GM23338 (cell line): ENCODE data around the gene GMPR. TPM values are rescaled to one million over a fixed set of nuclear protein-coding genes. Genes with fewer than 3 reads are reported as not detected.

Source experiments
- EZH2 ChIP-seq: fragments of 200-600 bp; sonication (generic); IDR thresholded peaks from one replicate; pipeline ENCODE4 v1.8.0; 2017; ENCODE audit warnings: antibody characterized with exemption, mild to moderate bottlenecking, low read depth; ENCODE audit not compliant: unreplicated experiment
- NANOG ChIP-seq: IDR thresholded peaks from 2 replicates; pipeline ENCODE4 v1.6.1; 2016; ENCODE audit warnings: antibody characterized with exemption, borderline replicate concordance
- POLR2AphosphoS5 ChIP-seq: IDR thresholded peaks from 2 replicates; pipeline ENCODE4 v1.6.1; 2016; ENCODE audit warnings: antibody characterized with exemption, low read depth
- REST ChIP-seq: IDR thresholded peaks from one replicate; pipeline ENCODE4 v1.6.1; 2018; ENCODE audit warnings: antibody characterized with exemption; ENCODE audit not compliant: unreplicated experiment
- STAT1 ChIP-seq: IDR thresholded peaks from one replicate; pipeline ENCODE4 v1.6.1; 2016; ENCODE audit warnings: antibody characterized with exemption; ENCODE audit not compliant: unreplicated experiment
- ZNF331 ChIP-seq: fragments of 250-450 bp; sonication (Bioruptor Pico); IDR thresholded peaks from 2 replicates; pipeline ENCODE4 v1.5.0; 2020; ENCODE audit warnings: low read depth, mild to moderate bottlenecking, moderate library complexity
- ZNF462 ChIP-seq: fragments of 250-450 bp; sonication (Bioruptor Pico); IDR thresholded peaks from 2 replicates; pipeline ENCODE4 v1.5.0; 2020; ENCODE audit warnings: mild to moderate bottlenecking, moderate library complexity
- polyA plus RNA-seq: library from polyadenylated mRNA; unstranded; fragments of >200 nt; fragmentation: Nextera tagmentation; extraction: Ambion mirVana; gene quantifications from 2 replicates; pipeline ENCODE4 v1.2.1, GENCODE V29; 2016
- total RNA-seq: library from RNA; depleted of rRNA; stranded (reverse); fragments of >200 nt; shearing (Covaris generic); gene quantifications from 2 replicates; pipeline ENCODE4 v1.2.3, GENCODE V29; 2014

The GMPR gene
- total and polyA plus RNA-seq, 2 experiments from 2014 or later = 0.23 to 0.35 TPM

GRCh38 chr6:16274885-16275589 is 36.6 kb downstream of the GMPR start (continued):
- TF ChIP-seq ZNF462 (CRISPR knock-in tag) = no peak
- no peak for TF ChIP-seq EZH2
- no peak for TF ChIP-seq REST
- no peak for TF ChIP-seq ZNF331
- no peak for TF ChIP-seq STAT1
- no peak for TF ChIP-seq NANOG
- TF ChIP-seq POLR2AphosphoS5 = no peak
